Parathyroid adenoma (tissue), 2 donors: ENCODE results near the gene CTCFL.

ENCODE experiments used
- H2AFZ ChIP-seq: fragments of 300-600 bp; sonication (generic); one replicate; pipeline ENCODE4 v1.7.0; 2017; ENCODE audit warnings: antibody characterized with exemption, mild to moderate bottlenecking
- H3K27ac ChIP-seq: fragments of 300-600 bp; sonication (generic); one replicate; pipeline ENCODE4 v1.7.0; 2017
- H3K27me3 ChIP-seq: fragments of 300-600 bp; sonication (generic); one replicate; pipeline ENCODE4 v1.7.0; 2017; ENCODE audit warnings: low read length; ENCODE audit not compliant: control insufficient read depth, insufficient read depth
- H3K36me3 ChIP-seq: fragments of 300-600 bp; sonication (generic); one replicate; pipeline ENCODE4 v1.7.0; 2017; ENCODE audit warnings: low read length; ENCODE audit not compliant: control insufficient read depth, insufficient read depth
- H3K4me1 ChIP-seq: fragments of 300-600 bp; sonication (generic); one replicate; pipeline ENCODE4 v1.7.0; 2017; ENCODE audit warnings: control low read depth
- H3K4me2 ChIP-seq: fragments of 300-600 bp; sonication (generic); one replicate; pipeline ENCODE4 v1.7.0; 2017; ENCODE audit warnings: low read length
- H3K4me3 ChIP-seq: fragments of 300-600 bp; sonication (generic); one replicate; pipeline ENCODE4 v1.7.0; 2017; ENCODE audit warnings: low read depth, low read length
- H3K79me2 ChIP-seq: fragments of 300-600 bp; sonication (generic); one replicate; pipeline ENCODE4 v1.7.0; 2017; ENCODE audit warnings: control low read depth
- H3K9ac ChIP-seq: fragments of 300-600 bp; sonication (generic); one replicate; pipeline ENCODE4 v1.7.0; 2017; ENCODE audit warnings: mild to moderate bottlenecking
- H3K9me3 ChIP-seq: fragments of 300-600 bp; sonication (generic); one replicate; pipeline ENCODE4 v1.7.0; 2017; ENCODE audit warnings: low read length; ENCODE audit not compliant: control insufficient read depth
- CTCF ChIP-seq: fragments of 300-600 bp; sonication (generic); IDR thresholded peaks from one replicate; pipeline ENCODE4 v1.7.0; 2017; ENCODE audit warnings: antibody characterized with exemption, mild to moderate bottlenecking
- donor health status: primary hyperparathyroidism.

The CTCFL gene

GRCh38 chr20:57509665-57510237 is 15.2 kb downstream of the CTCFL start:
- no peak overlapping the region for H3K4me3 ChIP-seq
- no peak overlapping the region for H3K27ac ChIP-seq
- H3K79me2 ChIP-seq: no peaks in the 10 kb centered on the region
- no peaks in the 10 kb centered on the region for H3K27me3 ChIP-seq
- no peaks in the 10 kb centered on the region for H3K4me1 ChIP-seq
- no peak overlapping the region for H3K9ac ChIP-seq
- H3K4me2 ChIP-seq: no peak overlapping the region
- no peaks in the 10 kb centered on the region for H3K9me3 ChIP-seq
- no peak for TF ChIP-seq CTCF
- H2AFZ ChIP-seq: no peak overlapping the region
- H3K36me3 ChIP-seq: no peaks in the 10 kb centered on the region

- Histone ChIP-seq H3K4me3 (no peak overlapping the region), H3K27me3 (no peaks in the 10 kb centered on the region)
These were observed 16.1 kb downstream of the CTCFL start for GRCh38 chr20:57508831-57509230.

GRCh38 chr20:57508381-57508780 is 16.6 kb downstream of the CTCFL start:
- H3K36me3 ChIP-seq: no peaks in the 10 kb centered on the region
- no peak for TF ChIP-seq CTCF
- H3K27ac ChIP-seq: no peak overlapping the region

More at GRCh38 chr20:57508831-57509230, 16.1 kb downstream of the CTCFL start:
- H3K4me2 ChIP-seq: no peak overlapping the region
- no peak overlapping the region for H3K9ac ChIP-seq
- no peak overlapping the region for H3K27ac ChIP-seq
- H3K79me2 ChIP-seq: no peaks in the 10 kb centered on the region
- no peaks in the 10 kb centered on the region for H3K36me3 ChIP-seq
- H2AFZ ChIP-seq: no peak overlapping the region
- no peaks in the 10 kb centered on the region for H3K9me3 ChIP-seq
- H3K4me1 ChIP-seq: no peaks in the 10 kb centered on the region
- no peak for TF ChIP-seq CTCF

GRCh38 chr20:57507477-57507876 is 17.5 kb downstream of the CTCFL start:
- no peak overlapping the region for H3K4me2 ChIP-seq
- no peak overlapping the region for H3K4me3 ChIP-seq
- H3K9me3 ChIP-seq: no peaks in the 10 kb centered on the region
- H3K36me3 ChIP-seq: no peaks in the 10 kb centered on the region
- no peak overlapping the region for H3K9ac ChIP-seq
- no peak overlapping the region for H2AFZ ChIP-seq
- H3K4me1 ChIP-seq: no peaks in the 10 kb centered on the region
- no peaks in the 10 kb centered on the region for H3K79me2 ChIP-seq
- TF ChIP-seq CTCF: no peak
- H3K27me3 ChIP-seq: no peaks in the 10 kb centered on the region
- no peak overlapping the region for H3K27ac ChIP-seq

More at GRCh38 chr20:57508381-57508780, 16.6 kb downstream of the CTCFL start:
- H3K9ac ChIP-seq: no peak overlapping the region
- no peaks in the 10 kb centered on the region for H3K79me2 ChIP-seq
- no peaks in the 10 kb centered on the region for H3K9me3 ChIP-seq
- H3K4me1 ChIP-seq: no peaks in the 10 kb centered on the region
- H3K4me3 ChIP-seq: no peak overlapping the region
- H2AFZ ChIP-seq: no peak overlapping the region
- H3K27me3 ChIP-seq: no peaks in the 10 kb centered on the region
- no peak overlapping the region for H3K4me2 ChIP-seq

GRCh38 chr20:57505979-57506378 is 19.0 kb downstream of the CTCFL start:
- Histone ChIP-seq H3K4me2 (no peak overlapping the region), H3K79me2 (no peaks in the 10 kb centered on the region)

More at GRCh38 chr20:57505979-57506378, 19.0 kb downstream of the CTCFL start:
- Histone ChIP-seq H3K27me3 (no peaks in the 10 kb centered on the region), H3K4me3 (no peak overlapping the region), H3K27ac (no peak overlapping the region), H3K9ac (no peak overlapping the region), H3K4me1 (no peaks in the 10 kb centered on the region), H3K9me3 (no peaks in the 10 kb centered on the region), H2AFZ (no peak overlapping the region), H3K36me3 (no peaks in the 10 kb centered on the region)
- no peak for TF ChIP-seq CTCF
